Thyroid gland (tissue), 4 donors: ENCODE results near the gene TMEM259. TPM values are rescaled to one million over a fixed set of nuclear protein-coding genes. Genes with fewer than 3 reads are reported as not detected.

Experiments
- DNase-seq, 2 donors: peaks; one replicate each; pipeline ENCODE4 v3.0.0-alpha.2; 2019
- H3K27ac ChIP-seq, 3 donors: fragments of 200-600 bp; sonication (generic); 1 replicate in 2 of 3; 2 replicates in 1 of 3; pipeline ENCODE4 v1.5.1; 2016 to 2019; ENCODE audit warnings: mild to moderate bottlenecking in 1 of 3, moderate library complexity in 1 of 3
- H3K27me3 ChIP-seq: fragments of 200-600 bp; sonication (generic); one replicate; pipeline ENCODE4 v1.5.1; 2019
- H3K36me3 ChIP-seq, 2 donors: fragments of 200-600 bp; sonication (generic); one replicate each; pipeline ENCODE4 v1.5.1; 2016 to 2019
- H3K4me1 ChIP-seq, 2 donors: fragments of 200-600 bp; sonication (generic); one replicate each; pipeline ENCODE4 v1.5.1; 2017 to 2019
- H3K4me3 ChIP-seq, 3 donors: fragments of 200-600 bp; sonication (generic); replicated peaks in 1 of 3; 1 replicate in 2 of 3; 2 replicates in 1 of 3; pipeline ENCODE4 v1.5.1; 2016; ENCODE audit warnings: mild to moderate bottlenecking in 1 of 3
- H3K9me3 ChIP-seq: fragments of 200-600 bp; sonication (generic); one replicate; pipeline ENCODE4 v1.5.1; 2017
- POLR2A ChIP-seq, 2 donors: fragments of 450-650 bp; IDR thresholded peaks; one replicate each; pipeline ENCODE4 v1.6.1; 2017; ENCODE audit warnings: antibody characterized with exemption in 2 of 2, mild to moderate bottlenecking in 2 of 2, moderate library complexity in 1 of 2
- WGBS, 2 donors: methylation state at CpG; one replicate each; pipeline ENCODE4 v1.1.5; 2017; 5-methylcytosine and 5-hydroxymethylcytosine counted together
- intact Hi-C: fragments of 100-400 bp; cut with DNase I; formaldehyde crosslinking; loops from one replicate; pipeline ENCODE4 v1.15.1; 2023
- total RNA-seq, 4 donors: library from RNA; depleted of rRNA; stranded (reverse); fragments of >200 nt; gene quantifications; one replicate each; pipeline ENCODE4 v1.2.3, GENCODE V29; 2016
- TF ChIP-seq, protein P1 (sequence below), 6 experiments: fragments of 200-600 bp in 3 of 6; fragments of 450-650 bp in 3 of 6; sonication (generic) in 3 of 6; IDR thresholded peaks; one replicate each; pipeline ENCODE4 v1.5.1; 2016 to 2019; ENCODE audit warnings: antibody characterized with exemption in 6 of 6, mild to moderate bottlenecking in 2 of 6, inconsistent platforms in 1 of 6, moderate library complexity in 1 of 6

Gene TMEM259
- total RNA-seq, 4 donors from 2014 or later: 162 to 238 (median 192) TPM

DNA sequence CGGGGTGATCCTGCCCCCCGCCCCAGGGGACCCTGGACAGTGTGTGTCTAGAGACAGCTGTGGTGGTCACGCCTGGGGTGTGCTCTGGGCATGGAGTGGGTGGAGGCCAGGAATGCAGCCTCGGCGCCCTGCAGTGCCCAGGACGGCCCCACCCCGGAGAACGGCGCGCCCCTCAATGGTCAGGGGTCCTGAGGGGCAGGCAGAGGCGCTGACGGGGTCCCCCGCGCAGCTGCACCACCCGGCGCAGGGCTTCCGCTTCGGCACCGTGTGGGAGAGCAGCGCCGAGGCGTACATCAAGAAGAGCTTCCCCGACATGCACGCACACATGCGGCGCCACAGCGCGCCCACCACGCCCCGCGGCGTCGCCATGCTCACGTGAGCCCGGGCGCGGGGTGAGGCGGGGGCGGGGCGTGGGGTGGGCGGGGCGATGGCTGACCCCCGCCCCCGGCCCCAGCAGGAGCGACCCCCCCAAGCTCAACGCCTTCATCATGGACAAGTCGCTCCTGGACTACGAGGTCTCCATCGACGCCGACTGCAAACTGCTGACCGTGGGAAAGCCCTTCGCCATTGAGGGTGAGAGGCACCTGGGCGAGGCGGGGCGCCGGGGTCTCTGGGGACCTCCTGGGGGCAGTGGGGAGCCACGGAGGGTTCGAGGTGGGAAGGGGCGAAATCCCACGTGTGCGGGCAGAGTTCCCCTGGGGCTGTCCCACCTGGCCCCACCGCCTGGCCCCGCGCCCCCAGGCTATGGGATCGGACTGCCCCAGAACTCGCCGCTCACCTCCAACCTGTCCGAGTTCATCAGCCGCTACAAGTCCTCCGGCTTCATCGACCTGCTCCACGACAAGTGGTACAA is 13.3 kb downstream of the TMEM259 start:
- Histone ChIP-seq H3K27ac (no peak overlapping the region), H3K9me3 (no peaks in the 10 kb centered on the region), H3K4me1 (no peaks in the 10 kb centered on the region), H3K27me3 (no peaks in the 10 kb centered on the region), H3K4me3 (no peak overlapping the region), H3K36me3 (peaks cover 31 to 40% of the 10 kb centered on the region in 2 donors)
- no peak for DNase-seq
- WGBS, 2 donors: 94 to 95% methylated on average over 25 to 64 of the region's 73 CpGs
- intact Hi-C loops: no loop called here
- no peak for TF ChIP-seq POLR2A (IDR thresholded peaks at IDR 0.05)
- TF ChIP-seq, protein P1, sequence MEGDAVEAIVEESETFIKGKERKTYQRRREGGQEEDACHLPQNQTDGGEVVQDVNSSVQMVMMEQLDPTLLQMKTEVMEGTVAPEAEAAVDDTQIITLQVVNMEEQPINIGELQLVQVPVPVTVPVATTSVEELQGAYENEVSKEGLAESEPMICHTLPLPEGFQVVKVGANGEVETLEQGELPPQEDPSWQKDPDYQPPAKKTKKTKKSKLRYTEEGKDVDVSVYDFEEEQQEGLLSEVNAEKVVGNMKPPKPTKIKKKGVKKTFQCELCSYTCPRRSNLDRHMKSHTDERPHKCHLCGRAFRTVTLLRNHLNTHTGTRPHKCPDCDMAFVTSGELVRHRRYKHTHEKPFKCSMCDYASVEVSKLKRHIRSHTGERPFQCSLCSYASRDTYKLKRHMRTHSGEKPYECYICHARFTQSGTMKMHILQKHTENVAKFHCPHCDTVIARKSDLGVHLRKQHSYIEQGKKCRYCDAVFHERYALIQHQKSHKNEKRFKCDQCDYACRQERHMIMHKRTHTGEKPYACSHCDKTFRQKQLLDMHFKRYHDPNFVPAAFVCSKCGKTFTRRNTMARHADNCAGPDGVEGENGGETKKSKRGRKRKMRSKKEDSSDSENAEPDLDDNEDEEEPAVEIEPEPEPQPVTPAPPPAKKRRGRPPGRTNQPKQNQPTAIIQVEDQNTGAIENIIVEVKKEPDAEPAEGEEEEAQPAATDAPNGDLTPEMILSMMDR (IDR thresholded peaks at IDR 0.05): no peak

DNA sequence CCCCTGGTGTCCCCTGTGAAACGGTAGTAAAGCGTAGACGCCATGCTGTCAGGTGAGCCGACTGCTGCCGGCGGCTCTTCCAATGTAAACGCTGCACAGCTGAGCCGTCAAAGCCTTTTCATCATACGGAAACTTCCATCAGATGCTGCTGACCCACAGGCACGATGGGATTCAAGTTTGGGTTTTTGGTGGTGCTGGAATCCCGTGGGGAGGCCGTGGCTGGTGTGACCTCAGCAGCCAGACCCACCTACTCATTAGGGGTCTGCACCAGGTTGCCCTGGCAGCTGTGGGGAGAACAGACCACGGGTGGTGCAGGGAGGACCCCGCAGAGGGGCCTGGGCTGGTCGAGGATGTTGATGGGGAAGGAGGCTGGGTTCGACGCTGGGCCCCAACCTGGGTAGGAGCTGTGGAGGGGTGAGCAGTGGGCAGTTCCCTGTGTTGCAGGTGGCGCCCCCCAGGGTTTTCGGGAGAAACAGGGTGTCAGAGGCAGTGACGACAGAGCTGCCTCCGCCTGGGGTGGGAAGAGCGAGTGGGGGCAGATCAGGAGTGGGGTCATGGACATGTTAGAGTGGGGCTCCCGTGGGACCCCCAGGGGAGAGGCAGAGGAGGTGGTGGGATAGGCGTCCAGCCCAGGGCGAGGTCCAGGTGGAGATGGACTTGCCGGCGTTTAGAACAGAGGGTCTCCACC is 14.1 kb downstream of the TMEM259 start:
- WGBS, 2 donors: 84 to 88% methylated on average over 23 to 25 of the region's 27 CpGs
- no peaks in the 10 kb centered on the region for H3K4me1 ChIP-seq
- H3K27ac ChIP-seq: no peak overlapping the region
- no peak for DNase-seq
- H3K27me3 ChIP-seq: no peaks in the 10 kb centered on the region
- TF ChIP-seq POLR2A (IDR thresholded peaks at IDR 0.05): no peak
- TF ChIP-seq, protein P1 (IDR thresholded peaks at IDR 0.05): no peak
- H3K9me3 ChIP-seq: no peaks in the 10 kb centered on the region
- H3K4me3 ChIP-seq: no peak overlapping the region
- intact Hi-C loops: no loop called here
- peaks cover 23 to 32% of the 10 kb centered on the region in 2 donors for H3K36me3 ChIP-seq

DNA sequence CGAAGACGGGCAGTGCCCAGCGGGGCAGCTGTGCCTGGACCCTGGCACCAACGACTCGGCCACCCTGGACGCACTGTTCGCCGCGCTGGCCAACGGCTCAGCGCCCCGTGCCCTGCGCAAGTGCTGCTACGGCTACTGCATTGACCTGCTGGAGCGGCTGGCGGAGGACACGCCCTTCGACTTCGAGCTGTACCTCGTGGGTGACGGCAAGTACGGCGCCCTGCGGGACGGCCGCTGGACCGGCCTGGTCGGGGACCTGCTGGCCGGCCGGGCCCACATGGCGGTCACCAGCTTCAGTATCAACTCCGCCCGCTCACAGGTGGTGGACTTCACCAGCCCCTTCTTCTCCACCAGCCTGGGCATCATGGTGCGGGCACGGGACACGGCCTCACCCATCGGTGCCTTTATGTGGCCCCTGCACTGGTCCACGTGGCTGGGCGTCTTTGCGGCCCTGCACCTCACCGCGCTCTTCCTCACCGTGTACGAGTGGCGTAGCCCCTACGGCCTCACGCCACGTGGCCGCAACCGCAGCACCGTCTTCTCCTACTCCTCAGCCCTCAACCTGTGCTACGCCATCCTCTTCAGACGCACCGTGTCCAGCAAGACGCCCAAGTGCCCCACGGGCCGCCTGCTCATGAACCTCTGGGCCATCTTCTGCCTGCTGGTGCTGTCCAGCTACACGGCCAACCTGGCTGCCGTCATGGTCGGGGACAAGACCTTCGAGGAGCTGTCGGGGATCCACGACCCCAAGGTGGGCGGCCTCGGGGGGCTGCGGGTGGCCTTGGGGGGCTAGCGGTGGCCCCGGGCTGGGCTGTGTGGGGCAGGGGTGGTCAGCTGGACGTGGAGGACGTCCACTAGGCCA is 15.9 kb downstream of the TMEM259 start:
- Histone ChIP-seq H3K4me1 (peaks cover 0 to 12% of the 10 kb centered on the region in 2 donors), H3K27me3 (no peaks in the 10 kb centered on the region), H3K36me3 (peaks cover 5 to 14% of the 10 kb centered on the region in 2 donors), H3K27ac (no peak overlapping the region), H3K4me3 (no peak overlapping the region), H3K9me3 (no peaks in the 10 kb centered on the region)
- TF ChIP-seq, protein P1 (IDR thresholded peaks at IDR 0.05): no peak
- no peak for TF ChIP-seq POLR2A (IDR thresholded peaks at IDR 0.05)
- no peak for DNase-seq
- intact Hi-C loops: no loop called here
- WGBS, 2 donors: 90 to 93% methylated on average over 59 to 66 of the region's 70 CpGs

DNA sequence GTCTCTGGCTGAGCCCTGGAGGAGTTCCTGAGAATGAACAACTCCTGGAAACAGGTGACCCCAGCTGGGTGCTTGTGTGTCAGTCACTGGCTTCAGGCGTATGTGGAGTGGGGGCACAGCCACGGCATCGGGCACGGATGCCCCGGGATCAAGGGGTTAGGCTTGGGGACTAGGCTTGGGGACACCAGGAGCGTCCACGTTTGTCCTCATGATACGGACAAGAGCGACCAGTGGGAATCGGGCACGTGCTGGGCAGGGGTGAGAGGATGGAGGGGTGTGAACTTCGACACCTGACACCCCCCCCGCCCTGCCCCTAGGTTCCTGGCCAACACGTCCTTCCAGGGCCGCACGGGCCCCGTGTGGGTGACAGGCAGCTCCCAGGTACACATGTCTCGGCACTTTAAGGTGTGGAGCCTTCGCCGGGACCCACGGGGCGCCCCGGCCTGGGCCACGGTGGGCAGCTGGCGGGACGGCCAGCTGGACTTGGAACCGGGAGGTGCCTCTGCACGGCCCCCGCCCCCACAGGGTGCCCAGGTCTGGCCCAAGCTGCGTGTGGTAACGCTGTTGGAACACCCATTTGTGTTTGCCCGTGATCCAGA is 16.6 kb downstream of the TMEM259 start:
- Histone ChIP-seq H3K4me1 (peaks cover 0 to 13% of the 10 kb centered on the region in 2 donors), H3K27me3 (no peaks in the 10 kb centered on the region), H3K9me3 (no peaks in the 10 kb centered on the region), H3K36me3 (peaks cover 0 to 10% of the 10 kb centered on the region in 2 donors), H3K27ac (no peak overlapping the region), H3K4me3 (no peak overlapping the region)
- TF ChIP-seq, protein P1 (IDR thresholded peaks at IDR 0.05): no peak
- TF ChIP-seq POLR2A (IDR thresholded peaks at IDR 0.05): no peak
- intact Hi-C loops: no loop called here
- 78 to 79% methylated on average over 10 to 20 of the region's 32 CpGs for WGBS, 2 donors
- DNase-seq: no peak
